IMR-90 (cell line): ENCODE data around the gene TIAM1. TPM values are rescaled to one million over a fixed set of nuclear protein-coding genes. Genes with fewer than 3 reads are reported as not detected.

Source experiments
- ATAC-seq: fragments of 200-7000 bp; cut with Tn5 transposase; 2 replicates; pipeline ENCODE4 v1.9.1; 2020; ENCODE audit warnings: low read depth, mild to moderate bottlenecking, moderate library complexity
- BruUV-seq: library from RNA; stranded (reverse); fragments of 400-500 nt; replicated peaks from 2 replicates; lab custom pipeline; 2021; lab: Mats Ljungman, UMichigan
- CTCF ChIA-PET: fragments of 300-600 bp; formaldehyde crosslinking; extraction: SDS; loops from one replicate; lab custom pipeline; 2021; ENCODE audit warnings: antibody characterized with exemption; lab: Yijun Ruan, JAX
- POLR2A ChIA-PET: fragments of 300-600 bp; sonication (Branson Sonifier 250); formaldehyde crosslinking; loops from one replicate; lab custom pipeline; 2022; ENCODE audit warnings: antibody characterized with exemption; ENCODE audit not compliant: unreplicated experiment; lab: Charles Lee
- DNase-seq: peaks from one replicate; pipeline ENCODE4 v3.0.0; 2013
- H2AFZ ChIP-seq: replicated peaks from 2 replicates; pipeline ENCODE3; 2013; ENCODE audit warnings: low read length, mild to moderate bottlenecking; ENCODE audit not compliant: poor library complexity
- H2AK5ac ChIP-seq: 2 replicates; pipeline ENCODE4 v1.6.1; 2013; ENCODE audit warnings: low read depth, low read length, inconsistent platforms
- H2AK9ac ChIP-seq: replicated peaks from 2 replicates; pipeline ENCODE3; 2013; ENCODE audit warnings: mild to moderate bottlenecking, low read depth, low read length, moderate library complexity; ENCODE audit not compliant: poor library complexity
- H2BK120ac ChIP-seq: 2 replicates; pipeline ENCODE4 v1.6.1; 2013; ENCODE audit warnings: low read depth, low read length, inconsistent platforms
- H2BK15ac ChIP-seq: 3 replicates; pipeline ENCODE4 v1.6.1; 2013; ENCODE audit warnings: low read depth, low read length, inconsistent platforms
- H2BK20ac ChIP-seq: 2 replicates; pipeline ENCODE4 v1.6.1; 2013; ENCODE audit warnings: low read depth, mild to moderate bottlenecking, inconsistent platforms, low read length, moderate library complexity
- H2BK5ac ChIP-seq: 2 replicates; pipeline ENCODE4 v1.6.1; 2013; ENCODE audit warnings: mild to moderate bottlenecking, low read depth, low read length, inconsistent platforms; ENCODE audit not compliant: poor library complexity, severe bottlenecking
- H3K14ac ChIP-seq: replicated peaks from 2 replicates; pipeline ENCODE4 v1.6.1; 2013; ENCODE audit warnings: low read depth, low read length, inconsistent platforms
- H3K18ac ChIP-seq: 2 replicates; pipeline ENCODE4 v1.6.1; 2013; ENCODE audit warnings: low read depth, low read length, control low read depth
- H3K23ac ChIP-seq: 2 replicates; pipeline ENCODE4 v1.6.1; 2013; ENCODE audit warnings: low read depth, low read length, inconsistent platforms
- H3K27ac ChIP-seq: 2 replicates; pipeline ENCODE4 v1.5.1; 2013; ENCODE audit warnings: mild to moderate bottlenecking, control low read depth, low read length; ENCODE audit not compliant: insufficient read depth
- H3K27me3 ChIP-seq: 2 replicates; pipeline ENCODE4 v1.6.1; 2013; ENCODE audit warnings: low read length; ENCODE audit not compliant: control insufficient read depth, insufficient read depth
- H3K36me3 ChIP-seq: 2 replicates; pipeline ENCODE4 v1.6.1; 2013; ENCODE audit warnings: low read length, mixed read lengths; ENCODE audit not compliant: control insufficient read depth, insufficient read depth
- H3K4ac ChIP-seq: 2 replicates; pipeline ENCODE4 v1.6.1; 2013; ENCODE audit warnings: low read depth, low read length, inconsistent platforms
- H3K4me1 ChIP-seq: 2 replicates; pipeline ENCODE4 v1.6.1; 2013; ENCODE audit warnings: low read length, mixed read lengths; ENCODE audit not compliant: control insufficient read depth, insufficient read depth
- H3K4me2 ChIP-seq: 2 replicates; pipeline ENCODE4 v1.6.1; 2013; ENCODE audit warnings: low read depth, mild to moderate bottlenecking, control low read depth, low read length, moderate library complexity
- H3K4me3 ChIP-seq: 2 replicates; pipeline ENCODE4 v1.5.1; 2013; ENCODE audit warnings: low read depth, mild to moderate bottlenecking, control low read depth, low read length, moderate library complexity; ENCODE audit not compliant: insufficient read depth
- H3K56ac ChIP-seq: 2 replicates; pipeline ENCODE4 v1.6.1; 2013; ENCODE audit warnings: low read length, inconsistent platforms; ENCODE audit not compliant: insufficient read depth; ENCODE audit errors: extremely low read depth
- H3K79me1 ChIP-seq, 2 experiments: 2 replicates each; pipeline ENCODE4 v1.6.1; 2013; ENCODE audit warnings: low read length in 2 of 2, inconsistent platforms in 1 of 2, low read depth in 1 of 2
- H3K9ac ChIP-seq: 2 replicates; pipeline ENCODE4 v1.6.1; 2013; ENCODE audit warnings: low read depth, low read length, control low read depth
- H3K9me1 ChIP-seq: 2 replicates; pipeline ENCODE4 v1.6.1; 2013; ENCODE audit warnings: low read length, inconsistent platforms; ENCODE audit not compliant: insufficient read depth
- H3K9me3 ChIP-seq: 2 replicates; pipeline ENCODE4 v1.6.1; 2013; ENCODE audit warnings: low read length; ENCODE audit not compliant: control insufficient read depth, insufficient read depth
- H4K20me1 ChIP-seq: 2 replicates; pipeline ENCODE4 v1.6.1; 2013; ENCODE audit warnings: low read length, inconsistent platforms; ENCODE audit not compliant: insufficient read depth
- H4K5ac ChIP-seq: 2 replicates; pipeline ENCODE4 v1.6.1; 2013; ENCODE audit warnings: mild to moderate bottlenecking, low read depth, low read length, control low read depth
- H4K8ac ChIP-seq, 2 experiments: 2 replicates each; pipeline ENCODE4 v1.6.1; 2013; ENCODE audit warnings: low read depth in 2 of 2, low read length in 2 of 2, control low read depth in 1 of 2, inconsistent platforms in 1 of 2
- H4K91ac ChIP-seq: 2 replicates; pipeline ENCODE4 v1.6.1; 2013; ENCODE audit warnings: low read depth, low read length, inconsistent platforms; ENCODE audit not compliant: insufficient read depth
- BHLHE40 ChIP-seq: fragments of 150-350 bp; IDR thresholded peaks from 2 replicates; pipeline ENCODE4 v1.6.1; 2016; ENCODE audit warnings: mild to moderate bottlenecking, low read depth, low read length
- CHD1 ChIP-seq: IDR thresholded peaks from 2 replicates; pipeline ENCODE4 v1.6.1; 2012; ENCODE audit warnings: low read depth, low read length, improper control_type of control experiment
- CTCF ChIP-seq: conservative IDR thresholded peaks from 2 replicates; pipeline ENCODE4 v1.5.1; 2012; ENCODE audit warnings: mild to moderate bottlenecking, low read depth, low read length, improper control_type of control experiment
- ELK1 ChIP-seq: fragments of 150-350 bp; IDR thresholded peaks from 2 replicates; pipeline ENCODE4 v1.6.1; 2016; ENCODE audit warnings: low read depth, mild to moderate bottlenecking, low read length, moderate library complexity, borderline replicate concordance
- FOS ChIP-seq: fragments of 150-350 bp; IDR thresholded peaks from 2 replicates; pipeline ENCODE4 v1.6.1; 2016; ENCODE audit warnings: low read depth, low read length
- MXI1 ChIP-seq: IDR thresholded peaks from 2 replicates; pipeline ENCODE4 v1.6.1; 2012; ENCODE audit warnings: low read depth, mild to moderate bottlenecking, low read length, moderate library complexity, borderline replicate concordance
- NFE2L2 ChIP-seq: fragments of 150-350 bp; IDR thresholded peaks from 2 replicates; pipeline ENCODE4 v1.6.1; 2016; ENCODE audit warnings: low read depth, mild to moderate bottlenecking, low read length
- POLR2A ChIP-seq: IDR thresholded peaks from 2 replicates; pipeline ENCODE4 v1.6.1; 2012; ENCODE audit warnings: mild to moderate bottlenecking, low read depth, low read length
- RCOR1 ChIP-seq: IDR thresholded peaks from 2 replicates; pipeline ENCODE4 v1.6.1; 2012; ENCODE audit warnings: mild to moderate bottlenecking, low read length, improper control_type of control experiment; ENCODE audit not compliant: insufficient replicate concordance
- RFX5 ChIP-seq: IDR thresholded peaks from 2 replicates; pipeline ENCODE4 v1.8.0; 2012; ENCODE audit warnings: low read depth, mild to moderate bottlenecking, low read length, moderate library complexity
- SMC3 ChIP-seq: fragments of 150-350 bp; IDR thresholded peaks from 2 replicates; pipeline ENCODE4 v1.6.1; 2016; ENCODE audit warnings: low read depth, mild to moderate bottlenecking, antibody characterized with exemption, low read length, moderate library complexity
- WGBS, 2 experiments: methylation state at CpG; one replicate each; pipeline versions ENCODE4 v1.1.5 to v1.1.7; 2013; ENCODE audit warnings: missing lambda C conversion rate in 2 of 2; ENCODE audit not compliant: insufficient read length in 1 of 2; ENCODE audit errors: extremely low coverage in 2 of 2; 5-methylcytosine and 5-hydroxymethylcytosine counted together
- dilution Hi-C: fragments of 300-500 bp; cut with HindIII; formaldehyde crosslinking; loops from one replicate; pipeline ENCODE4 v1.14.3; 2018; ENCODE audit warnings: low sequenced_read_pairs; ENCODE audit not compliant: unreplicated experiment
- in situ Hi-C: fragments of 300-500 bp; cut with MboI; formaldehyde crosslinking; loops from 3 replicates; pipeline ENCODE4 v1.14.3; 2019; ENCODE audit warnings: low sequenced_read_pairs, inconsistent platforms, mixed read lengths
- intact Hi-C: fragments of 100-400 bp; cut with micrococcal nuclease; formaldehyde crosslinking; loops from 2 replicates; pipeline ENCODE4 v1.10.0; 2022
- polyA plus RNA-seq, 3 experiments: library from polyadenylated mRNA; depleted of rRNA; stranded (reverse); fragments of >200 nt; gene quantifications; 2 replicates each; pipeline ENCODE4 v1.2.3, GENCODE V29; 2012; ENCODE audit warnings: low replicate concordance in 1 of 3
- total RNA-seq: library from RNA; depleted of rRNA; stranded (reverse); fragments of >200 nt; gene quantifications from 2 replicates; pipeline ENCODE4 v1.2.3, GENCODE V29; 2012

Gene TIAM1
- total and polyA plus RNA-seq, 2 of the 4 experiments (the other 2 are of a cell fraction), result 2.9 to 9.3 TPM

GRCh38 chr21:31331231-31331630 is 12.8 kb downstream of the TIAM1 start:
- no peak overlapping the region for H4K91ac ChIP-seq
- no peaks in the 10 kb centered on the region for H3K9me3 ChIP-seq
- dilution Hi-C loops, result no loop called here
- no peak overlapping the region for H4K5ac ChIP-seq
- H3K23ac ChIP-seq, result no peak overlapping the region
- no peaks in the 10 kb centered on the region for H3K79me1 ChIP-seq
- no peak overlapping the region for H4K8ac ChIP-seq
- peaks cover 3% of the 10 kb centered on the region for H3K4me1 ChIP-seq
- no peak overlapping the region for H2AFZ ChIP-seq
- no peaks in the 10 kb centered on the region for H3K36me3 ChIP-seq
- no peak for DNase-seq
- no peak overlapping the region for H2BK20ac ChIP-seq
- no peaks in the 10 kb centered on the region for H4K20me1 ChIP-seq
- H3K4me3 ChIP-seq, result no peak overlapping the region
- H2AK5ac ChIP-seq, result no peak overlapping the region
- no peak overlapping the region for H3K56ac ChIP-seq
- peaks cover 3% of the 10 kb centered on the region for H3K27me3 ChIP-seq
- H2BK120ac ChIP-seq, result no peak overlapping the region
- POLR2A ChIA-PET, result no interaction called here
- H2BK5ac ChIP-seq, result no peak overlapping the region
- no peak overlapping the region for H3K18ac ChIP-seq
- CTCF ChIA-PET, result no interaction called here
- no peak overlapping the region for H2AK9ac ChIP-seq
- no peak overlapping the region for H2BK15ac ChIP-seq
- H3K14ac ChIP-seq, result no peak overlapping the region
- no peak overlapping the region for H3K9ac ChIP-seq
- H3K4me2 ChIP-seq, result no peak overlapping the region
- no peak overlapping the region for H3K4ac ChIP-seq
- no peak for TF ChIP-seq ELK1
- no peak for TF ChIP-seq CTCF
- TF ChIP-seq FOS, result no peak
- no peak for TF ChIP-seq RCOR1
- no peak for TF ChIP-seq MXI1
- no peak for TF ChIP-seq RFX5
- no peak for TF ChIP-seq CHD1
- no peak for TF ChIP-seq SMC3
- no peak for TF ChIP-seq NFE2L2
- no peak for TF ChIP-seq BHLHE40
- no peak for TF ChIP-seq POLR2A
- in situ Hi-C loops, result no loop called here
- WGBS, 2 experiments, result 83% methylated on average over 1 of the region's 2 CpGs; no CpG with 5 or more reads in 1 of the 2 experiments
- H3K27ac ChIP-seq, result no peak overlapping the region
- intact Hi-C loops, result no loop called here
- BruUV-seq, result no TSS peak
- H3K9me1 ChIP-seq, result peaks cover 4% of the 10 kb centered on the region; the same call in 1 of the 2 replicates
- ATAC-seq, result no peak
